GM10266 (cell line): ENCODE results near the gene ARPC3.
A peak's percentile ranks its signal among the peaks of the same experiment; 100 is the strongest.
"Not testable (repeated sequence)": the region's sequence is repeated elsewhere in the genome, so short reads cannot be mapped to it uniquely, and the experiment has no call there.

Source experiments
- DNase-seq: peaks from one replicate; pipeline ENCODE4 v3.0.0; 2012; ENCODE audit errors: extremely low spot score
- TF ChIP-seq, protein P1 (sequence below): IDR thresholded peaks from 2 replicates; pipeline ENCODE4 v1.5.1; 2012; ENCODE audit warnings: mild to moderate bottlenecking, low read depth; ENCODE audit not compliant: control insufficient read depth, insufficient read depth; ENCODE audit errors: missing control alignments

Gene ARPC3

DNA sequence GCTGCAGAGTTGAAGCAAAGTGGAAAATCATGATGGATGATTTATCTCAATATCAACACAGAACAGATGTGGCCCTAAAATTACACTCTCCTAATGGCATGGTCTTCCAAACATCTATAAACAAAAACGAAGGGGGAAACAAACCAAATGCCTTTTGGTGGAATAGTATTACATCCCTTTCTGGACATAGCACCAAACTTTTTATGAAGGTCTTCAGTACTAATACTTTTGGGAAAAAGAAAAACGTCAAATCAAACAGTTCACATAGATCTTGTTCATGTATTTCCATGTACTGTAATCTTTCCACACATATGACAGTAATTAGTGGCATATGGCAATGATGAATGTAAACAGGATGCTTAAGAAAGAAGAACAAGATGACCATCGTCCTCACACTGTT lies 23.7 kb downstream of the ARPC3 start:
- DNase-seq = no peak
- TF ChIP-seq, protein P1, sequence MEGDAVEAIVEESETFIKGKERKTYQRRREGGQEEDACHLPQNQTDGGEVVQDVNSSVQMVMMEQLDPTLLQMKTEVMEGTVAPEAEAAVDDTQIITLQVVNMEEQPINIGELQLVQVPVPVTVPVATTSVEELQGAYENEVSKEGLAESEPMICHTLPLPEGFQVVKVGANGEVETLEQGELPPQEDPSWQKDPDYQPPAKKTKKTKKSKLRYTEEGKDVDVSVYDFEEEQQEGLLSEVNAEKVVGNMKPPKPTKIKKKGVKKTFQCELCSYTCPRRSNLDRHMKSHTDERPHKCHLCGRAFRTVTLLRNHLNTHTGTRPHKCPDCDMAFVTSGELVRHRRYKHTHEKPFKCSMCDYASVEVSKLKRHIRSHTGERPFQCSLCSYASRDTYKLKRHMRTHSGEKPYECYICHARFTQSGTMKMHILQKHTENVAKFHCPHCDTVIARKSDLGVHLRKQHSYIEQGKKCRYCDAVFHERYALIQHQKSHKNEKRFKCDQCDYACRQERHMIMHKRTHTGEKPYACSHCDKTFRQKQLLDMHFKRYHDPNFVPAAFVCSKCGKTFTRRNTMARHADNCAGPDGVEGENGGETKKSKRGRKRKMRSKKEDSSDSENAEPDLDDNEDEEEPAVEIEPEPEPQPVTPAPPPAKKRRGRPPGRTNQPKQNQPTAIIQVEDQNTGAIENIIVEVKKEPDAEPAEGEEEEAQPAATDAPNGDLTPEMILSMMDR = no peak

DNA sequence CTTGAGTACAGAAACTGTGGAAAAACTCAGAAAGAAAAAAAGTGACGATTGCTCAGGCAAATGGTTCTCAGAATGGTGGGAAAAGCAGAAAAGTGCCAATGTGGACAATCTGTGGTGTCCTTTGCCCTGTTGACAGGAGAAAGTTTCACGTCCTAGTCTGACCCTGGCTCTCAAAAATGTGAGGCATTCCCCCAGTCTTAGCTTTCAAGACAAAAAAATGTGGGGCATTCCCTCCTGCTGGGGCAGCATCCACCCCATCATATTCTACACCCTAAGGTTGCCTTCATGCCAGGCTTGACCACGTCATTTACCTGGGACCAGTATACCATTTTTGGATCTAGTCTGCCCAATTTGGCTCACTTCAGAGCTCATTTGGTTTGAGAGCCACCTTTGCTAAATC lies 25.9 kb downstream of the ARPC3 start:
- TF ChIP-seq, protein P1 = no peak
- DNase-seq = no peak

DNA sequence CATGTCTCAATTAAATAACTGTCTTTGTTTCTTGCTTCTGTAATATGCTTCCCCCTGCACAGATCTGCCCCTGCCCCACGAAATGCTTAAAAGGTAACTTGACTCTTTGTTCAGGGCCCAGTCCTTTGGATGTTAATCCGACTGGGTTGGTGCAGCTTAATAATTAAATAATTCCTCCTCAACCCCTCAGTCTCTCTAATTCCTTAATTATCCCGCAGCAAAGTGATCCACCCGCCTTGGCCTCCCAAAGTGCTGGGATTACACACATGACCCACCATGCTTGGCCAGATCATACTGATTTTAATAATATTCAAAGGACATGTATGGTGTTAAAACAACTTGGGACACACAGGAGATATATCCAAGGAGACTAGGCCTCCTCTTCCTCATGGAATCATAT lies 28.4 kb downstream of the ARPC3 start:
- TF ChIP-seq, protein P1 = no peak
- DNase-seq = no peak

DNA sequence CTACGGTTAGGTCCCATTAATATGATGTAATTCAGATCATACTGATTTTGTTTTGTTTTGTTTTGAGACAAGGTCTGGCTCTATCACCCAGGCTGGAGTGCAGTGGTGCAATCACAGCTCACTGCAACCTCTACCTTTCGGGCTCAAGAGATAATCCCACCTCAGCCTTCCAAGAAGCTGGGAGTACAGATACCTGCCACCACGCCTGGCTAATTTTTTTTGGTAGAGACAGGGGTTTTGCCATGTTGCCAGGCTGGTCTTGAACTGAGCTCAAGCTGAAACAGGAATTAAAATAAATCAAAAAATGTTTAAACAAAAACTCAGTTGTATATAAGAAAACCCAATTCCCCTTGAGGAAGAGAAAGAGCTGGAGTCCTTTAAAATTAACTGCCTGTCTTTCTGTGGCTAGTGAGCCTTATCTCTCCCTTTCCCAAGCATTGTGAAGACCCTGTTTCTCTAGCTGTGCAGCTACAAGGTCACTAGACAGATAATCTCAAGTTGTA lies 28.9 kb downstream of the ARPC3 start:
- TF ChIP-seq, protein P1 = no peak
- DNase-seq = no peak

DNA sequence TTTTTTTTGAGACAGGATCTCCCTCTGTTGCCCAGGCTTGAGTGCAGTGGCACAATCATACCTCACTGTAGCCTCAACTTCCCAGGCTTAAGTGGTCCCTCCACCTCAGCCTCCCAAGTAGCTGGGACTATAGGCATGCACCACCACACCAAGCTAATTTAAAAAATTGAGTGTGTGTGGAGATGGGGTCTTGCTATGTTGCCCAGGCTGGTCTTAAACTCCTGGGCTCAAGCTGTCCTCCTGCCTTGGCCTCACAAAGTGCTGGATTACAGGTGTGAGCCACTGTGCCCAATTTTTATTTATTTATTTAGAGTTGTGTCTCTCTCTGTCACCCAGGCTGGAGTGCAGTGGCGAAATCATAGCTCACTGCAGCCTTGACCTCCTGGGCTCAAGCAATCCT lies 29.5 kb downstream of the ARPC3 start:
- not testable (repeated sequence) for DNase-seq

DNA sequence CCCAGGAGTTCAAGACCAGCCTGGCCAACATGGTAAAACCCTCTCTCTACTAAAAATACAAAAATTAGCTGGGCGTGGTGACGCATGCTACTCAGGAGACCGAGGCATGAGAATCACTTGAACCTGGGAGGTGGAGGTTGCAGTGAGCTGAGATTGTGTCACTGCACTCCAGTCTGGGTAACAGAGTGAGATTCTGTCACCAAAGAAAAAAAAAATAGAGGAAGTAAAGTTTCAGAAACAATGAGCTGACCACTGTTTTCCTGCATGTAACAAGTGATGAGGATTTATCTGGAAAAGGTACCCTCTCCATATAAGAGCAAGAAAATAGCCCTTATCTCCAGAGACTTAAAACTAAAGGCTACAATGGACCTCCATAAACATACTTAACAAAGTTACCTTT lies 33.0 kb downstream of the ARPC3 start:
- not testable (repeated sequence) for DNase-seq

DNA sequence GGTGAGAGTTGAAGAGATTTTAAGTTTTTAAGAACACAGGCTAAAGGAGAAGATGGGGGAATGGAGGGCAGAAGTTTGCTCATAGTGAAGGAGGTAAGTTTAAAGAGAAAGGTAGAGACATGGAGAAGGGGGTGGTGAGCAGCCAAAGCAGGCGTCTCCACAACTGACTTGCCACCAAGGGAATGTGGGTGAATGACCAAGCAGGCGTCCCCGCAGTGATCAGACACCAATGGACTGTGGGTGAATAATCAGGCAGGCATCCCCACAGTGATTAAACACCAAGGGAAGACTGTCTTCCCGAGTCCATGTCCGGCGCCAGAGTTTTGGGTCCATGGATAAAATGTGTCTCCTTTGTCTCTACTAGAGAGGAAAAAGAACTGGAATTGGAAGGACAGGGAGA lies 40.1 kb downstream of the ARPC3 start:
- not testable (repeated sequence) for DNase-seq

DNA sequence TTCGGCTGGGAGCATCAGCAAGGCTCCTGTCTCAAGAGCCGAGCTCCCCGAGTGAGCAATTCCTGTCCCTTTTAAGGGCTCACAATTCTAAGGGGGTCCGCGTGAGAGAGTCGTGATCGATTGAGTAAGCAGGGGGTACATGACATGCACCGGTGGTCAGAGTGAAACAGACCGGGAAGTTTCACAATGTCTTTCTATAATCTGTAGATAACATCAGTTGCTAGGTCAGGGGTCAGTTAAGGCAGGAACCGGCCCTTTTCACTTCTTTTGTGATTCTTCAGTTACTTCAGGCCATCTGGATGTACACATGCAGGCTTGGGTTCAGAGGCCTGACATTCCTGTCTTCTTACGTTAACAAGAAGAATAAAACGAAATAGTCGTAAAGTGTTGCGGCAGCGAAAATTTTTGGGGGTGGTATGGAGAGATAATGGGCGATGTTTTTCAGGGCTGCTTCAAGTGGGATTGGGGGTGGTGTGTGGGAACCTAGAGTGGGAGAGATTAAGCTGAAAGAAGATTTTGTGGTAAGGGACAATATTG lies 44.9 kb downstream of the ARPC3 start:
- not testable (repeated sequence) for DNase-seq

DNA sequence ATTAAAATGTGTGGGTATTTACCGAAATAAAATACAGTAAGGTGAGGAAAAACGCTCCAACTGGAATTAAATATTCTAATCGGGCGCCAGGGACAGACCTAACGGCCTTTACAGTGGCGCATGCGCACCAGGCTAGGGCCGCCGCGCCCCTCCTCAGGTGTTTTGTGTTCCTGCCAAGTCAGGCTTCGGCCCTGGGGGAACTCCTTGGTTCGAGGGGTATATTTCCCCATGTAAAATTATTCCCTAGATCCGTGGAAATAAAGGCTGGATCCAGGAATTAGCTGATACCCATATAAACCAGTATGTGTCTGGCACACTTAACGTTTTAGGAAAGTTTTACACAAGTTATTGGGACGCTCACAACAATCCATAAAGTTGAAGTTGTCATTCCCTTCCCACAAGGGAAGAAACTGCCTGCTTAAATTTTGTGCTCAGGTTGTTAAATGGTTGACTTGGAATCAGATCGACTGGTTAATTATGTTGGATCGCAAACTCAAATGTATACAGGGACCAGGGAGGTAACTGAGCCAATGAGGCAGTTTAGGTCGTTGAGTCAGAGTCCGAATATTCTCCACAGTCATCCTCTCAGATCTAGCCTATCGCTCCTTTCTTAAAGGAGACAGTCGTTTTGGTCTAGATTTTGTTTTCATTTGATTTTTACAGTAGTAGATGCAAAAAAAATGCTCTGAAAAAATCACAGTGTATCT lies 46.0 kb downstream of the ARPC3 start:
- peak; percentile 84 for DNase-seq
- TF ChIP-seq, protein P1 = no peak
